DOHH2 (cell line): ENCODE data around the gene UTP18.

ENCODE experiments used
- EZH2phosphoT487 ChIP-seq: fragments of 200-600 bp; sonication (generic); IDR thresholded peaks from 2 replicates; pipeline ENCODE4 v1.6.1; 2017; ENCODE audit warnings: borderline replicate concordance, mild to moderate bottlenecking, antibody characterized with exemption, low read length, moderate library complexity, mixed read lengths
- TF ChIP-seq, protein P1 (sequence below): fragments of 200-600 bp; sonication (generic); IDR thresholded peaks from one replicate; pipeline ENCODE4 v1.5.1; 2014; ENCODE audit warnings: antibody characterized with exemption, mild to moderate bottlenecking, low read depth, low read length; ENCODE audit not compliant: poor library complexity, severe bottlenecking

DNA sequence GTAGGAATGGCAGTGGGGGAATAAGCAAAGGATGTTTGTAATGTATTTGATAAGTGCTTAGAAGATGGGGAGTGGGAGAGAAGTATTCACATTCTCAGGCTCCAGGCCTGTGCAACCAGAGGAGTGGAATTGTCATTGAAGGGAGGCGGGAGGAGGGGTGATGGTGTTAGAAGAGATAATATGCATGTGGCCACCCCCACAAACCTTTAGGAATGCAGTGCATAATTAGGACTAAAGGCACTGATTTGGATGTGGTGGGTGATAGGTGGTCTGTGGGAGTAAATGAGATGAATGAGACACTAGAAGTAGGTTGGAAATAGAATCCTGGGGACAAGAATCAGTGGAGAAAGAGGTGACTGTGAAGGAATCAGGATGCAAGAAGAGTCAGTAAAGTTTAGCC lies 27.1 kb downstream of the UTP18 start:
- TF ChIP-seq EZH2phosphoT487 = no peak
- TF ChIP-seq, protein P1, sequence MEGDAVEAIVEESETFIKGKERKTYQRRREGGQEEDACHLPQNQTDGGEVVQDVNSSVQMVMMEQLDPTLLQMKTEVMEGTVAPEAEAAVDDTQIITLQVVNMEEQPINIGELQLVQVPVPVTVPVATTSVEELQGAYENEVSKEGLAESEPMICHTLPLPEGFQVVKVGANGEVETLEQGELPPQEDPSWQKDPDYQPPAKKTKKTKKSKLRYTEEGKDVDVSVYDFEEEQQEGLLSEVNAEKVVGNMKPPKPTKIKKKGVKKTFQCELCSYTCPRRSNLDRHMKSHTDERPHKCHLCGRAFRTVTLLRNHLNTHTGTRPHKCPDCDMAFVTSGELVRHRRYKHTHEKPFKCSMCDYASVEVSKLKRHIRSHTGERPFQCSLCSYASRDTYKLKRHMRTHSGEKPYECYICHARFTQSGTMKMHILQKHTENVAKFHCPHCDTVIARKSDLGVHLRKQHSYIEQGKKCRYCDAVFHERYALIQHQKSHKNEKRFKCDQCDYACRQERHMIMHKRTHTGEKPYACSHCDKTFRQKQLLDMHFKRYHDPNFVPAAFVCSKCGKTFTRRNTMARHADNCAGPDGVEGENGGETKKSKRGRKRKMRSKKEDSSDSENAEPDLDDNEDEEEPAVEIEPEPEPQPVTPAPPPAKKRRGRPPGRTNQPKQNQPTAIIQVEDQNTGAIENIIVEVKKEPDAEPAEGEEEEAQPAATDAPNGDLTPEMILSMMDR = no peak
